Measurements from ENCODE around the gene HNRNPH3. TPM values are rescaled to one million over a fixed set of nuclear protein-coding genes. Genes with fewer than 3 reads are reported as not detected.

HNRNPH3 gene, protein sequence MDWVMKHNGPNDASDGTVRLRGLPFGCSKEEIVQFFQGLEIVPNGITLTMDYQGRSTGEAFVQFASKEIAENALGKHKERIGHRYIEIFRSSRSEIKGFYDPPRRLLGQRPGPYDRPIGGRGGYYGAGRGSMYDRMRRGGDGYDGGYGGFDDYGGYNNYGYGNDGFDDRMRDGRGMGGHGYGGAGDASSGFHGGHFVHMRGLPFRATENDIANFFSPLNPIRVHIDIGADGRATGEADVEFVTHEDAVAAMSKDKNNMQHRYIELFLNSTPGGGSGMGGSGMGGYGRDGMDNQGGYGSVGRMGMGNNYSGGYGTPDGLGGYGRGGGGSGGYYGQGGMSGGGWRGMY
- 100 to 1,000 TPM; 132 to 162 (median 142) TPM for total RNA-seq
- 34.0 TPM for total RNA-seq (2013)

DNA sequence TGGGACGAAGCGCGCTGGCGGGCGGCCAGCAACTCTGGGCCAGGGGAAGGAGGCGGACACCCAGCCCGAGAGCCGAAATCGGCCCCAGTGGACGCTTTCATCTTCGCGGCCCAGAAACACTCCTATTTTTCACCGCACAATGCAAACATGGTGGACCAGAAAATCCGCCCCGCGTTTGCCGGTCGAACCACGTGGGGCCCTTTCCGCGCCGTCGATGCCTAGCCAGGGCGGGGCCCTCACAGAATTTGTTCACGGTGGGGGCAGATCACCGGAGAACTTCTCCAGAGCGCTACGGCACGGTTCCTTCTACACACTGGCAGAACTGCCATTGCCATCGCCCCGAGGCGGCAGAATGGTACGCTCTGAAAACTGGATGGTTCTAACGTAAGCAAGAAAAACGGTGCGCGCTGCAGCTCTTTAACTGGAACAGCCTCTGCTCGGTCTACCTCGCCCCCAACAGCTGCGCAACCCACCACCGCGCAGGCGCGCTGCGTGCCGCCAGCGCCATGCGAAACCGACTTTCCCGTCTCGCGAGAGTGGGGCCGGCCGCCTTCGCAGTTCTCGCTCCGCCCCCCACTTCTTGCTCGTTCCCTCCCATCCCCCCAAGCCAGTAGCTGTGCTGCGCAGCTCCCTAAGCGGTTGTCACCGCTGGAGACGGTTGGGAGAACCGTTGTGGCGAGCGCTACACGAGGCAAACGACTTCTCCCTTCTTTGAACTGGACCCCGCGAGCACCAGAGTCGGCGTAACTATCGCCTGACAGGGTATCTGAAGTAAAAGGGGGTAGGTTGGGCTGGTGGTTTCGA lies at the start of gene HNRNPH3:
HNRNPH3 (plus strand) TSS at position 610 of the 804 bp plus-strand sequence. CDS start 5,158 bp downstream, outside the sequence.
- Histone ChIP-seq H3K4me1 (ENCODE audit: control insufficient read depth, insufficient read depth, low read length) (peaks cover 11% of the 10 kb centered on the region), H3K27ac (ENCODE audit: low read length) (peak within 1 kb of the TSS; percentile 95), H3K27me3 (ENCODE audit: control insufficient read depth, insufficient read depth, low read length) (no peaks in the 10 kb centered on the region), H3K4me3 (ENCODE audit: low read length) (peak within 1 kb of the TSS; percentile 97), H3K9me3 (ENCODE audit: control insufficient read depth, insufficient read depth, low read length) (no peaks in the 10 kb centered on the region), H3K36me3 (ENCODE audit: control insufficient read depth, insufficient read depth, low read length) (no peaks in the 10 kb centered on the region)
- under 1% methylated on average over 73 of the region's 73 CpGs for WGBS (ENCODE audit: insufficient coverage)
- Mint-ChIP-seq H3K36me3 (no peaks in the 10 kb centered on the region), H3K27ac (peak within 1 kb of the TSS; percentile 97 to 99), H3K27me3 (ENCODE audit: low read depth in 2 of 2) (no peaks in the 10 kb centered on the region), H3K9me3 (no peaks in the 10 kb centered on the region), H3K4me1 (peaks cover 54 to 55% of the 10 kb centered on the region in 2 donors), H3K4me3 (peak within 1 kb of the TSS; percentile 98)
- DNase-seq (peak; percentile 97 to 100), ATAC-seq (peak; percentile 83 to 94 (median 85))
- TF ChIP-seq CTCF (IDR thresholded peaks at IDR 0.05) = no peak
- intact Hi-C loops (cut with micrococcal nuclease) = loop anchor here (2.0 to 5.0 kb wide), 7 partner anchors 75 to 569 kb away; partner anchors contain the start of genes CCAR1, HERC4, RUFY2 and SLC25A16

- no peaks in the 10 kb centered on the region for H3K27me3 ChIP-seq (ENCODE audit: control insufficient read depth, insufficient read depth, low read length)
- no peak overlapping the region for H3K27ac Mint-ChIP-seq
- H3K4me3 Mint-ChIP-seq = no peak overlapping the region
- TF ChIP-seq CTCF (IDR thresholded peaks at IDR 0.05) = no peak
- DNase-seq (no peak), ATAC-seq (no peak)
- no peaks in the 10 kb centered on the region for H3K9me3 Mint-ChIP-seq
- no peaks in the 10 kb centered on the region for H3K36me3 Mint-ChIP-seq
- intact Hi-C loops (cut with micrococcal nuclease) = no loop called here
- H3K9me3 ChIP-seq (ENCODE audit: control insufficient read depth, insufficient read depth, low read length) = no peaks in the 10 kb centered on the region
- H3K4me1 ChIP-seq (ENCODE audit: control insufficient read depth, insufficient read depth, low read length) = no peaks in the 10 kb centered on the region
- no peaks in the 10 kb centered on the region for H3K36me3 ChIP-seq (ENCODE audit: control insufficient read depth, insufficient read depth, low read length)
- H3K27ac ChIP-seq (ENCODE audit: low read length) = no peak overlapping the region
- no peak overlapping the region for H3K4me3 ChIP-seq (ENCODE audit: low read length)
- 82% methylated on average over 8 of the region's 9 CpGs for WGBS (ENCODE audit: insufficient coverage)
- no peaks in the 10 kb centered on the region for H3K4me1 Mint-ChIP-seq
- H3K27me3 Mint-ChIP-seq (ENCODE audit: low read depth in 2 of 2) = no peaks in the 10 kb centered on the region
These were observed 47.5 kb upstream of the HNRNPH3 start for GRCh38 chr10:68284062-68285001.

GRCh38 chr10:68288717-68289116 lies 43.1 kb upstream of the HNRNPH3 start:
- DNase-seq (no peak), ATAC-seq (no peak)
- Mint-ChIP-seq H3K4me1 (no peaks in the 10 kb centered on the region), H3K27me3 (ENCODE audit: low read depth in 2 of 2) (no peaks in the 10 kb centered on the region), H3K27ac (no peak overlapping the region), H3K36me3 (no peaks in the 10 kb centered on the region), H3K9me3 (no peaks in the 10 kb centered on the region), H3K4me3 (no peak overlapping the region)
- H3K4me3 ChIP-seq (ENCODE audit: low read length) = no peak overlapping the region
- intact Hi-C loops (cut with micrococcal nuclease) = no loop called here
- H3K27me3 ChIP-seq (ENCODE audit: control insufficient read depth, insufficient read depth, low read length) = no peaks in the 10 kb centered on the region
- H3K27ac ChIP-seq (ENCODE audit: low read length) = no peak overlapping the region
- WGBS (ENCODE audit: insufficient coverage) = 91% methylated on average over 4 of the region's 4 CpGs
- no peak for TF ChIP-seq CTCF (IDR thresholded peaks at IDR 0.05)
- no peaks in the 10 kb centered on the region for H3K9me3 ChIP-seq (ENCODE audit: control insufficient read depth, insufficient read depth, low read length)
- no peaks in the 10 kb centered on the region for H3K36me3 ChIP-seq (ENCODE audit: control insufficient read depth, insufficient read depth, low read length)
- no peaks in the 10 kb centered on the region for H3K4me1 ChIP-seq (ENCODE audit: control insufficient read depth, insufficient read depth, low read length)

Data from natural killer cell (primary cell).